ENCODE data around the gene FGL2. TPM values are rescaled to one million over a fixed set of nuclear protein-coding genes. Genes with fewer than 3 reads are reported as not detected.
"Not testable (repeated sequence)": the region's sequence is repeated elsewhere in the genome, so short reads cannot be mapped to it uniquely, and the experiment has no call there.

The FGL2 gene
- total RNA-seq, 2 experiments from 2014 or later, result 9.4 to 9.9 TPM

DNA sequence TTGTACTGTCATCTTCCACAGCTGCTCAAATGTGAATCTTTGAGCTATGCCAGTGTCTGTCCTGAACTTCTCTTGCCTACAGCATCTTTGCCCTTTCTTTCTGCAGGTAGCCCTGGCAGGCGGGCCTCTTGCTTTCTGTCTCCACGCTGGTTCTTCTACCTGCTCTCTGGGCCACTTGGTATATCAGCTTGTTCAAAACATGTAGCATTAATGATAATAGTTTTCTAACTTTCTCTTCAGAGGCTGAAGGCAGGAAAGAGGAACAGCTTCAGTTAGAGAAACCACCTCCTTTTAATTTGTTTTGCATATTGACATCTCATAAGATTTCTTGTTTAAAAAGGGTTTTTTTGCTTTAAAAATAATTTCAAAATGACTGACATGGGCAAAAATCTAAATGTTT lies 923 bp upstream of the FGL2 start:
- Mint-ChIP-seq H3K27ac (peak overlapping the region; percentile 86), H3K27me3 (no peaks in the 10 kb centered on the region), H3K4me3 (peak overlapping the region; percentile 82), H3K36me3 (peaks cover 11% of the 10 kb centered on the region), H3K9me3 (ENCODE audit: low read depth) (no peaks in the 10 kb centered on the region), H3K4me1 (peaks cover 57% of the 10 kb centered on the region)
- DNase-seq (no peak), ATAC-seq (no peak)
- CTCF ChIA-PET, result interaction anchor here (0.7 to 2.4 kb wide), 6 partner anchors 25 to 131 kb away, joined by 3 to 15 read pairs (median 4); partner anchors contain the start of gene CCDC146

- Mint-ChIP-seq H3K4me1 (peaks cover 60% of the 10 kb centered on the region), H3K4me3 (peak overlapping the region; percentile 82), H3K9me3 (ENCODE audit: low read depth) (no peaks in the 10 kb centered on the region), H3K27me3 (no peaks in the 10 kb centered on the region), H3K36me3 (peaks cover 12% of the 10 kb centered on the region), H3K27ac (peak overlapping the region; percentile 64)
- DNase-seq, result no peak
- ATAC-seq, result no peak
- CTCF ChIA-PET, result interaction anchor here (1.2 to 1.4 kb wide), 2 partner anchors 50 to 135 kb away, joined by 4 to 6 read pairs; no protein-coding TSS in a partner anchor
Measured at GRCh38 chr7:77197141-77197540, 2.5 kb downstream of the FGL2 start.

GRCh38 chr7:77188731-77189437 lies 10.7 kb downstream of the FGL2 start:
- Mint-ChIP-seq H3K27me3 (no peaks in the 10 kb centered on the region), H3K4me1 (peaks cover 18% of the 10 kb centered on the region), H3K9me3 (ENCODE audit: low read depth) (peaks cover 1% of the 10 kb centered on the region), H3K27ac (no peak overlapping the region), H3K36me3 (peaks cover 8% of the 10 kb centered on the region), H3K4me3 (no peak overlapping the region)
- DNase-seq (no peak), ATAC-seq (no peak)
- CTCF ChIA-PET, result interaction anchor here (0.6 kb wide), 1 partner anchor 44 kb away, joined by 3 read pairs; no protein-coding TSS in a partner anchor

DNA sequence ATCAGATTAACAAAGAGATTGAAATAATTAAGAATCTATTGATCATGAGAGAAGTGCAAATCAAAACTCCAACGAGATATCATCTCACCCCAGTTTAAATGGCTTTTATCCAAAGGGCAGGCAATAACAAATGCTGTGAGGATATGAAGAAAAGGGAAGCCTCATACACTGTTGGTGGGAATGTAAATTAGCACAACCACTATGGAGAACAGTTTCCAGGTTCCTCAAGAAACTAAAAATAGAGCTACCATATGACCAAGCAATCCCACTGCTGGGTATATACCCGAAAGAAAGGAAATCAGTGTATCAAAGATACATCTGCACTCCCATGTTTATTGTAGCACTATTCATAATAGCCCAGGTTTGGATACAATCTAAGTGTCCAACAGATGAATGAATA lies 13.8 kb downstream of the FGL2 start:
- ATAC-seq (no peak), DNase-seq (no peak)
- Mint-ChIP-seq H3K4me1 (peaks cover 4% of the 10 kb centered on the region), H3K27ac (no peak overlapping the region), H3K4me3 (no peak overlapping the region), H3K9me3 (ENCODE audit: low read depth) (peaks cover 1% of the 10 kb centered on the region), H3K27me3 (no peaks in the 10 kb centered on the region), H3K36me3 (peaks cover 4% of the 10 kb centered on the region)
- CTCF ChIA-PET, result no interaction called here

DNA sequence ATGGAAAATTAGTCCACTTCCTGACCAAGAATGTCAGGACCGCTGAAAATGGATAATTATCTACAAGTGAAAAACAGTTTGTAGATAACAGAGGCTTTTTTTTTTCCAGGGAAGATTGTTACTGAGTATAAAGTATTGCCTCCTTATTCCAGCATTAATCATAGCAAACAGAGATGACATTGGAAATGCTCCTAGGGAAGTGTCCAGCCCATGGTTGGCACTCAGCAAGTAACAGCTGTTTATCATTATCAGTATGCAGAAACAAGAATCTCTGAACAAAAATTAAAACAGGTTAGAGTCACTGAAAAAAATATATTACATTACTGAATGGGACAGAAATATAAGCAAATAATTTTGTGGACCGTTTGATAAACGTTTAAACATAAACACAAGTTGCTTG lies 14.6 kb downstream of the FGL2 start:
- H3K4me1 Mint-ChIP-seq, result peaks cover 4% of the 10 kb centered on the region
- no peak for DNase-seq
- H3K4me3 Mint-ChIP-seq, result no peak overlapping the region
- CTCF ChIA-PET, result no interaction called here
- peaks cover 1% of the 10 kb centered on the region for H3K9me3 Mint-ChIP-seq (ENCODE audit: low read depth)
- H3K27me3 Mint-ChIP-seq, result no peaks in the 10 kb centered on the region
- no peaks in the 10 kb centered on the region for H3K36me3 Mint-ChIP-seq
- no peak overlapping the region for H3K27ac Mint-ChIP-seq
- ATAC-seq, result no peak

DNA sequence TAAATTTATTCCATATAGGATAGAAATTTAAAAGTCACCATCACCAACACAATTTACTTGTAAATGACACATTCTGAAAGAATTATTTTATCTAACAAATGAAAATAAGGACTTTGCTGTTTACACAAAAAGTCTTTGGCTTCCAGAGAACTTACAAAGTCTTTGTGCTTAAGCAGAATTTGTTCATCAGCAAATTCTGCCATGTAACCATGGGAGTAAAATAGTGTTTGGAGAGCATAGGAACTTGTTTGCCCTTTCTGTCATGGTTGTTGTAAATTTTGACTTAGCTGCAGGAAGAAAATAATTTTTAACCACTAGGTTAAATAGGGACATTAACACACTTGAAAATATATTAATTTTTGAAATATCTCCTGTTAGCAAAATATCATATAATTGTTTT lies 15.2 kb downstream of the FGL2 start:
- ATAC-seq (no peak), DNase-seq (no peak)
- H3K4me3 Mint-ChIP-seq, result no peak overlapping the region
- H3K27ac Mint-ChIP-seq, result no peak overlapping the region
- H3K4me1 Mint-ChIP-seq, result peaks cover 4% of the 10 kb centered on the region
- no peaks in the 10 kb centered on the region for H3K27me3 Mint-ChIP-seq
- H3K9me3 Mint-ChIP-seq (ENCODE audit: low read depth), result peaks cover 1% of the 10 kb centered on the region
- CTCF ChIA-PET, result no interaction called here
- H3K36me3 Mint-ChIP-seq, result no peaks in the 10 kb centered on the region

- CTCF ChIA-PET, result no interaction called here
- H3K36me3 Mint-ChIP-seq, result no peaks in the 10 kb centered on the region
Measured at GRCh38 chr7:77182261-77182660, 17.4 kb downstream of the FGL2 start.

GRCh38 chr7:77181734-77182133 lies 17.9 kb downstream of the FGL2 start:
- H3K36me3 Mint-ChIP-seq, result no peaks in the 10 kb centered on the region
- no peak for DNase-seq
- no peak for ATAC-seq
- no peaks in the 10 kb centered on the region for H3K4me1 Mint-ChIP-seq
- no peaks in the 10 kb centered on the region for H3K27me3 Mint-ChIP-seq
- no peak overlapping the region for H3K27ac Mint-ChIP-seq
- H3K9me3 Mint-ChIP-seq (ENCODE audit: low read depth), result no peaks in the 10 kb centered on the region
- CTCF ChIA-PET, result no interaction called here
- no peak overlapping the region for H3K4me3 Mint-ChIP-seq

More at GRCh38 chr7:77182261-77182660, 17.4 kb downstream of the FGL2 start:
- no peak overlapping the region for H3K4me3 Mint-ChIP-seq
- H3K27me3 Mint-ChIP-seq, result no peaks in the 10 kb centered on the region
- H3K4me1 Mint-ChIP-seq, result peaks cover 2% of the 10 kb centered on the region
- no peak overlapping the region for H3K27ac Mint-ChIP-seq
- H3K9me3 Mint-ChIP-seq (ENCODE audit: low read depth), result no peaks in the 10 kb centered on the region
- ATAC-seq (no peak), DNase-seq (no peak)

DNA sequence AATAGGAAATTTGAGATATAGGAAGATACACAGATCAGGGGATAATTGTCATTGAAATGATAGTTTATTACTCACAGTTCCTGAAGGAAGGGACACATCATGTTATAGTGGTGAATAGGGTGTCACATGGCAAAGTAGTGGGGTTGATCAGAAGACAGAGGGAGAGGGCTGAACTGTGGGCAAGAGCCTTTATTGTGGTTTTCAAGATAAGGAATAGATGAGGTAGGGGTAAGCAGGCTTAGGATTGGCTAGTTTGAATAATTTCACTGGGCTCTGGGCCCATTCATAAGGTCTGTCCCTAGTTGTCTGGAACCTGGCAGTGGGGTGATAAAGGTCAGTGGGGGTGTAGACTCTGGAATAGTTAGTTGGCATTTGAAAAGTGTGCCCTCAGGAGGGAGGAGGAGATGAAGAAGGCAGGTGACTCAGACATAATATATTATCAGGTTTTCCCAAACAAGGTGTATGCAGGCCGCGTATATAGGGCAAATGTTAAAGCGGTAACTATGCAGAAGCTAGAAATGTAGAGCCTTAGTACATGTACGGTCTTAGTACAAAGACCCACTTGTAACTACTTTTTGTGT lies 18.5 kb downstream of the FGL2 start:
- CTCF ChIA-PET, result no interaction called here
- DNase-seq, result no peak
- Mint-ChIP-seq H3K36me3 (no peaks in the 10 kb centered on the region), H3K27me3 (no peaks in the 10 kb centered on the region), H3K4me3 (no peak overlapping the region), H3K9me3 (ENCODE audit: low read depth) (no peaks in the 10 kb centered on the region), H3K27ac (no peak overlapping the region), H3K4me1 (no peaks in the 10 kb centered on the region)
- no peak for ATAC-seq

DNA sequence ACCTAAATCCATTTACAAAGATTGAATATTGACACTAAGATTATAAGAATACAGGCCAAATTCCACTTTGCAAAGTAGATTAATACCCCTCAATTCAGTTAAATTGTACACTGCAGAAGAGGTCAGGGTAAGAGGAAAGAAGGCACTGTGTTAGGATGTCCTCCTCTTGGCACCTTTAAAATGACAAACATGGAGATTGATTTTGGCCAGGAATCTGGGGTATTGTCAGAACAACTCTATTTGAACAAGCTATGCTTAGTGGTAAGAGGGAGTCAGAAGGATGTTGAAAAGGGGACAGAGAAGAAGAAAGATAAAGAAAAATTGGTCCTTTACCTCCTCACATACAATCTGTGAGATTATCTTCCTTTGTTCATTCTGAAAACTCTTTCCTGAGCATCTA lies 21.6 kb downstream of the FGL2 start:
- ATAC-seq; DNase-seq; H3K4me3 Mint-ChIP-seq; CTCF ChIA-PET; H3K4me1 Mint-ChIP-seq; H3K36me3 Mint-ChIP-seq; H3K27ac Mint-ChIP-seq; H3K9me3 Mint-ChIP-seq (ENCODE audit: low read depth); H3K27me3 Mint-ChIP-seq: not testable (repeated sequence)

- H3K27ac Mint-ChIP-seq; H3K4me3 Mint-ChIP-seq; DNase-seq; ATAC-seq; H3K9me3 Mint-ChIP-seq (ENCODE audit: low read depth); H3K4me1 Mint-ChIP-seq; H3K27me3 Mint-ChIP-seq; H3K36me3 Mint-ChIP-seq; CTCF ChIA-PET: not testable (repeated sequence)
Measured at GRCh38 chr7:77177321-77177904, 22.2 kb downstream of the FGL2 start.

DNA sequence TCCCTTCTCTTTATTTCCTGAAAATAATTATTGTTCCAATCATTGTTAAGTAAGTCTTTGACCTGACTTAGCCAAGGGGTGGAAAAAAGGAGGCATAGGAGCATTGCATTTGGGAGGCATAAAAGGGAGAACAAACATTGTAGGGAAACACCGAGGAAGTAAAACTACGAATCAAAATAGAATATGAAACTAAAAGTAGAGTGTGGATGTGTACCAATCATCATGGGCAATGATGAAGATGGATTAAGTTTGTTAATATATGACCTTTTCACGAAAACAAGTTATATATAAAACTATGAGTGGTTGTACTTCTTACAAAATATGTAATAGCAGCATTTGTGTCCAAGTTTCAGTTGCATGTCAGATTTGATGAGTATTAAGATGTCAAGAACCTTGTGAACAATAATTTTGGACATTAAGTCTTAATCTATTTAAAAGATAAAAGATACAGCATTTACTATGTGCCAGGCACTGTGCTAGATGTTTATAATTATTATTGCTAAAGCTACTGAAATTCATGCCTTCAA lies 24.3 kb downstream of the FGL2 start:
- not testable (repeated sequence) for H3K4me1 Mint-ChIP-seq, H3K4me3 Mint-ChIP-seq

DNA sequence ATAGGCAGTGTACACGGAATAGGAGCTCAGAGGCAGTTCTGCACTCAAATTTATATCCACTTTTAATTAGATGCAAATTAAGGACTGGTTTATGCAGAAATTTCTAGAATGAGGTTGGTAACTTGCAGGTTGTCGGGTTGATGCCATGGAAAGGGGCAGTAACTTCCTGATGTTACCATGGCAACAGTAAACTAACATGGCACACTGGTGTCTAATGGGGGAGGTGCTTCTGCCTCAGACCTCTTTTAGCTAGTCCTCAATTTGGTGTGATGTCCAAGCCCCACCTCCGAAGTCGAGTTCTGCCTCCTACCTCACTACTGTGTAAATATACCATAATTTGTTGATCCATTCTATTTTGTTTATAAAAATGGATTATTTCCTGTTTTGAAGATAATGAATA lies 25.2 kb downstream of the FGL2 start:
- H3K27me3 Mint-ChIP-seq; H3K36me3 Mint-ChIP-seq; H3K9me3 Mint-ChIP-seq (ENCODE audit: low read depth); H3K4me3 Mint-ChIP-seq; ATAC-seq; H3K4me1 Mint-ChIP-seq; H3K27ac Mint-ChIP-seq; CTCF ChIA-PET; DNase-seq: not testable (repeated sequence)

More for the DNA sequence above, 24.3 kb downstream of the FGL2 start:
- ATAC-seq; CTCF ChIA-PET; H3K36me3 Mint-ChIP-seq; DNase-seq; H3K27ac Mint-ChIP-seq; H3K27me3 Mint-ChIP-seq; H3K9me3 Mint-ChIP-seq (ENCODE audit: low read depth): not testable (repeated sequence)

All from activated CD8-positive, alpha-beta memory T cell treated with anti-CD3 and anti-CD28 coated beads, Interleukin-2, amount 10 ng/mL, durations not matched to agents 7 days and 5 days (primary cell).